Stomach (tissue), 4 donors: Measurements from ENCODE around the gene CYYR1.

Experiments
- CTCF ChIP-seq, 7 experiments: fragments of 450-650 bp in 4 of 7; fragments of 200-600 bp in 3 of 7; sonication (generic) in 3 of 7; IDR thresholded peaks; one replicate each; pipeline ENCODE4 v1.5.1; 2016 to 2019; ENCODE audit warnings: antibody characterized with exemption in 7 of 7, control low read depth in 2 of 7, mild to moderate bottlenecking in 1 of 7
- POLR2A ChIP-seq, 4 donors: fragments of 450-650 bp; IDR thresholded peaks; one replicate each; pipeline ENCODE4 v1.6.1; 2016; ENCODE audit warnings: antibody characterized with exemption in 4 of 4, control low read depth in 2 of 4, mild to moderate bottlenecking in 1 of 4, moderate library complexity in 1 of 4

DNA sequence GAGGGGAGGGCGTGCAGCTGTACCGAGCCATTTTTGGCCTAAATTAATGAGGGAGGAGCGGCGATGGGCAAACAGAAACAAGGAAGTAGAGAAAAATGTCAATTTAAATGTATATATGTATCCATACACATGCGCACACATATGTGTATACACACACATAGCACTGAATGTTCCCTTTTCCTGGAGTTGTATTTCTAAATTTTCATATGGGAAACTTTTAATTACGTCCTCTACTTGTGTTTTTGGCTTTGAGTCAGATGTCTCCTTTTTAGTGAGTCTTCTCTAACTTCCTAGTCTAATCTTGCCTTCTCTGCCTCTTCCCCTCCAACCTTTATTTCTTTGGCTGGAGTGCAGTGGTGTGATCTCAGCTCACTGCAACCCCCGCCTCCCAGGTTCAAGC lies 15.4 kb upstream of the CYYR1 start:
- no peak for TF ChIP-seq CTCF (IDR thresholded peaks at IDR 0.05)
- TF ChIP-seq POLR2A (IDR thresholded peaks at IDR 0.05), result no peak
